COLO829 (cell line): Measurements from ENCODE around the gene SLC1A6.
"Not testable (repeated sequence)": the region's sequence is repeated elsewhere in the genome, so short reads cannot be mapped to it uniquely, and the experiment has no call there.

Experiments used
- DNase-seq: peaks from one replicate; pipeline ENCODE4 v3.0.0; 2012; ENCODE audit warnings: low spot score

The SLC1A6 gene

GRCh38 chr19:14957464-14957863 lies 22.2 kb downstream of the SLC1A6 start:
- DNase-seq, result no peak

- no peak for DNase-seq
These were observed 25.5 kb downstream of the SLC1A6 start for GRCh38 chr19:14954071-14954655.

- no peak for DNase-seq
These were observed 26.9 kb downstream of the SLC1A6 start for GRCh38 chr19:14952767-14953166.

- DNase-seq, result no peak
These were observed 29.2 kb downstream of the SLC1A6 start for GRCh38 chr19:14950421-14950820.

- DNase-seq, result no peak
These were observed 29.8 kb downstream of the SLC1A6 start for GRCh38 chr19:14949876-14950275.

GRCh38 chr19:14949413-14949812 lies 30.3 kb downstream of the SLC1A6 start:
- DNase-seq, result not testable (repeated sequence)

GRCh38 chr19:14944456-14944855 lies 35.2 kb downstream of the SLC1A6 start:
- no peak for DNase-seq

- no peak for DNase-seq
These were observed 36.1 kb downstream of the SLC1A6 start for GRCh38 chr19:14943601-14944000.

GRCh38 chr19:14941189-14941588 lies 38.5 kb downstream of the SLC1A6 start, which contains the start of gene OR7C2:
Gene OR7C2 (plus strand): TSS chr19:14941489. CDS start chr19:14941489, 0 bp downstream.
- DNase-seq, result no peak

- no peak for DNase-seq
These were observed 39.4 kb downstream of the SLC1A6 start for GRCh38 chr19:14940266-14940665.

- DNase-seq, result no peak
These were observed 46.2 kb downstream of the SLC1A6 start for GRCh38 chr19:14933506-14933905.

- no peak for DNase-seq
These were observed 62.8 kb downstream of the SLC1A6 start for GRCh38 chr19:14916848-14917247.

GRCh38 chr19:14915116-14915515 lies 64.5 kb downstream of the SLC1A6 start:
- DNase-seq, result no peak

- DNase-seq, result no peak
These were observed 73.0 kb downstream of the SLC1A6 start for GRCh38 chr19:14906711-14907110.

- no peak for DNase-seq
These were observed 77.9 kb downstream of the SLC1A6 start for GRCh38 chr19:14901675-14902260.
